Muscle of leg (tissue), 11 donors: ENCODE results near the gene DHX8. TPM values are rescaled to one million over a fixed set of nuclear protein-coding genes. Genes with fewer than 3 reads are reported as not detected.
"Not testable (repeated sequence)": the region's sequence is repeated elsewhere in the genome, so short reads cannot be mapped to it uniquely, and the experiment has no call there.

ENCODE experiments used
- DNase-seq: peaks from one replicate; pipeline ENCODE4 v3.0.0; 2013
- H3K27ac ChIP-seq: one replicate; pipeline ENCODE4 v1.5.1; 2013; ENCODE audit warnings: mild to moderate bottlenecking, low read length, control low read depth
- H3K27me3 ChIP-seq: one replicate; pipeline ENCODE4 v1.6.1; 2013; ENCODE audit warnings: low read length; ENCODE audit not compliant: control insufficient read depth, insufficient read depth
- H3K36me3 ChIP-seq: one replicate; pipeline ENCODE4 v1.6.1; 2013; ENCODE audit warnings: low read length; ENCODE audit not compliant: control insufficient read depth, insufficient read depth
- H3K4me1 ChIP-seq: one replicate; pipeline ENCODE4 v1.6.1; 2013; ENCODE audit warnings: low read length; ENCODE audit not compliant: control insufficient read depth, insufficient read depth
- H3K4me3 ChIP-seq: one replicate; pipeline ENCODE4 v1.5.1; 2013; ENCODE audit warnings: low read length, control low read depth
- H3K9me3 ChIP-seq: replicated peaks from 2 replicates; pipeline ENCODE4 v1.6.1; 2013; ENCODE audit warnings: low read depth, low read length; ENCODE audit not compliant: control insufficient read depth
- WGBS: methylation state at CpG from one replicate; pipeline ENCODE4 v1.1.5; 2013; ENCODE audit warnings: missing lambda C conversion rate; ENCODE audit not compliant: insufficient coverage; 5-methylcytosine and 5-hydroxymethylcytosine counted together
- polyA plus RNA-seq, 8 donors: library from polyadenylated mRNA; unstranded; fragments of 120-200 nt; gene quantifications; one replicate each; pipeline versions ENCODE4 v1.2.1 to v1.2.3, GENCODE V29; 2013; ENCODE audit warnings: inconsistent platforms in 1 of 8, low replicate concordance in 1 of 8; ENCODE audit not compliant: insufficient read length in 8 of 8, insufficient read depth in 1 of 8
- total RNA-seq: library from RNA; stranded (reverse); fragments of 120-200 nt; gene quantifications from one replicate; pipeline ENCODE4 v1.2.4, GENCODE V29; 2013

The DHX8 gene
- total and polyA plus RNA-seq, 9 donors = 23.1 to 30.9 (median 25.8) TPM

DNA sequence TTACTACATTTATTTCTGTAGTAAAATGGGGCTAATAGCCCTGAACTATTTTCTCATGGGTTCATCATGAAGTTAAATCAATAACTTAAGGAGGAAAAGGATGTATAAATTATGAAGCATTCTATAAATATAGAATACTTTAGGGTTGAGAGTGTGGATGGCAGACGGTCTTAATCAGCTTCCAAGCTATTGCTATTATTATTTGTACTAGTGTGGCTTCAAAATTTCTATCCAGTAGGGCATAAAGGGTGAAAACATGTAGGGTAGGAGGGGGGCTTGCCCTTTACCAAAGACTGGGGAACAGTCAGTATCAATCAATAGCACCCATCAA lies 26.4 kb upstream of the DHX8 start:
- H3K27me3 ChIP-seq = no peaks in the 10 kb centered on the region
- WGBS = no CpG with 5 or more reads among the region's 1 CpG
- H3K9me3 ChIP-seq = no peaks in the 10 kb centered on the region
- no peak overlapping the region for H3K4me3 ChIP-seq
- peak overlapping the region; percentile 65 for H3K27ac ChIP-seq
- H3K36me3 ChIP-seq = no peaks in the 10 kb centered on the region
- DNase-seq = no peak
- H3K4me1 ChIP-seq = peaks cover 30% of the 10 kb centered on the region

- peaks cover 21% of the 10 kb centered on the region for H3K4me1 ChIP-seq
- WGBS = 90% methylated on average over 2 of the region's 5 CpGs
These were observed 23.9 kb upstream of the DHX8 start for GRCh38 chr17:43459878-43460277.

GRCh38 chr17:43461185-43461584 lies 22.6 kb upstream of the DHX8 start:
- no peak for DNase-seq
- Histone ChIP-seq H3K9me3 (no peaks in the 10 kb centered on the region), H3K27ac (no peak overlapping the region), H3K36me3 (no peaks in the 10 kb centered on the region), H3K4me1 (peaks cover 21% of the 10 kb centered on the region), H3K27me3 (no peaks in the 10 kb centered on the region), H3K4me3 (no peak overlapping the region)
- WGBS = no CpG with 5 or more reads among the region's 1 CpG

More at GRCh38 chr17:43459878-43460277, 23.9 kb upstream of the DHX8 start:
- H3K27me3 ChIP-seq, H3K36me3 ChIP-seq, H3K27ac ChIP-seq, DNase-seq, H3K4me3 ChIP-seq, H3K9me3 ChIP-seq: not testable (repeated sequence)

GRCh38 chr17:43462569-43462968 lies 21.2 kb upstream of the DHX8 start:
- peaks cover 12% of the 10 kb centered on the region for H3K4me1 ChIP-seq
- H3K27me3 ChIP-seq, DNase-seq, H3K27ac ChIP-seq, H3K9me3 ChIP-seq, H3K4me3 ChIP-seq, H3K36me3 ChIP-seq: not testable (repeated sequence)
- WGBS = 100% methylated on average over 2 of the region's 4 CpGs

- DNase-seq = no peak
- Histone ChIP-seq H3K4me3 (no peak overlapping the region), H3K36me3 (no peaks in the 10 kb centered on the region), H3K9me3 (no peaks in the 10 kb centered on the region), H3K4me1 (peaks cover 12% of the 10 kb centered on the region), H3K27ac (no peak overlapping the region), H3K27me3 (no peaks in the 10 kb centered on the region)
- 90% methylated on average over 2 of the region's 4 CpGs for WGBS
These were observed 20.5 kb upstream of the DHX8 start for GRCh38 chr17:43463241-43463640.

- WGBS = no CpG with 5 or more reads among the region's 1 CpG
- no peak for DNase-seq
- H3K9me3 ChIP-seq = no peaks in the 10 kb centered on the region
- H3K36me3 ChIP-seq = no peaks in the 10 kb centered on the region
- H3K27me3 ChIP-seq = no peaks in the 10 kb centered on the region
- peaks cover 14% of the 10 kb centered on the region for H3K4me1 ChIP-seq
- no peak overlapping the region for H3K27ac ChIP-seq
- no peak overlapping the region for H3K4me3 ChIP-seq
These were observed 19.7 kb upstream of the DHX8 start for GRCh38 chr17:43464046-43464445.

GRCh38 chr17:43465049-43465448 lies 18.7 kb upstream of the DHX8 start:
- DNase-seq = no peak
- 71% methylated on average over 5 of the region's 9 CpGs for WGBS

GRCh38 chr17:43467981-43468581 lies 15.7 kb upstream of the DHX8 start:
- Histone ChIP-seq H3K27ac (peak overlapping the region; percentile 68), H3K4me1 (peaks cover 19% of the 10 kb centered on the region), H3K27me3 (no peaks in the 10 kb centered on the region), H3K9me3 (no peaks in the 10 kb centered on the region), H3K36me3 (no peaks in the 10 kb centered on the region), H3K4me3 (no peak overlapping the region)
- WGBS = 0% methylated on average over 1 of the region's 9 CpGs
- peak; percentile 65 for DNase-seq

More at GRCh38 chr17:43465049-43465448, 18.7 kb upstream of the DHX8 start:
- Histone ChIP-seq H3K27ac (no peak overlapping the region), H3K27me3 (no peaks in the 10 kb centered on the region), H3K9me3 (no peaks in the 10 kb centered on the region), H3K36me3 (no peaks in the 10 kb centered on the region), H3K4me1 (peaks cover 19% of the 10 kb centered on the region), H3K4me3 (no peak overlapping the region)

DNA sequence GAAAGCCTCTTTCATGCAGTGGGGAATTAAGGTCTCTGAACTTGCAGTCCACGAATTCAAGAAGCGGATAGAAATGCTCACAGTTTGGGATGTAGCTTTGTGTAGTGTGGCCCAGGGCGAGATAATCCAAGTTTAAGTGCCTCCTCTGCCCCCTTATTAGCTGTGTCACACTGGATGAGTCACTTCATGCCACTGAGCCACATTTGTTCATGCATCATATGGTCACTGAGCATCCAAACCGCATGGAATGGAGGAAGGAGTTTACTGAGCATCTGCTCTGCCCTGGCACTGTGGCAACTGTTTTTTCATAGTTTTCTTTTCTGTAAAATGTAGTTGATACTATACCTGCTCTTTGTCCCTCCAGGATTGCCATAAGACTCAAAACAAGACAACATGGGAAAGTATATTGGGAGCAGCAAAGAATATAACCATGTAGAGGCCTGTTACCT lies 15.1 kb upstream of the DHX8 start:
- Histone ChIP-seq H3K27me3 (no peaks in the 10 kb centered on the region), H3K4me3 (no peak overlapping the region), H3K4me1 (peaks cover 19% of the 10 kb centered on the region), H3K9me3 (no peaks in the 10 kb centered on the region), H3K36me3 (no peaks in the 10 kb centered on the region), H3K27ac (peak overlapping the region; percentile 68)
- no CpG with 5 or more reads among the region's 4 CpGs for WGBS
- DNase-seq = no peak

- no peak for DNase-seq
- H3K27me3 ChIP-seq = no peaks in the 10 kb centered on the region
- 100% methylated on average over 1 of the region's 4 CpGs for WGBS
These were observed 14.6 kb upstream of the DHX8 start for GRCh38 chr17:43469145-43469544.

More at GRCh38 chr17:43469145-43469544, 14.6 kb upstream of the DHX8 start:
- no peaks in the 10 kb centered on the region for H3K9me3 ChIP-seq
- H3K27ac ChIP-seq = peak overlapping the region; percentile 22
- H3K4me1 ChIP-seq = peaks cover 19% of the 10 kb centered on the region
- H3K36me3 ChIP-seq = no peaks in the 10 kb centered on the region
- H3K4me3 ChIP-seq = no peak overlapping the region
